Measurements from ENCODE around the gene ARHGAP11A.

The ARHGAP11A gene

DNA sequence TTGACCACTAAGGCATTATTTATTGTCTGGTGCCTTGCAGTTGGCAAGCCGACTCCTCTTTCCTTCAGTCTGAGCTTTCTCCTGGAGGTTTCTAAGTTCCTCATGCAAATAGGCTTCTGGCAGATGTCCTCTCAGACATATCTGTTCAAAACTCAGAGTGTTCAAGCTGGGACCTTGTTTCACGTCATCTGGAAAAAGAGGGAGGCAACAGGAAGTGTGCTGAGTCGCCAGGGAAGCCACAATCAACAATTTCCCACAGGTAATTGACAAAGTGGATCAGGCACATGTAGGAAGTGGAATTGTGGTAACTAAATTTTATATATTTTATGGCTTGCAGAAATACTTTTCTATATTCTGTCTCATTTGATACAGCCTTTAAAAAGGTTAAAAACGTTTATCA, 40.8 kb downstream of the ARHGAP11A start:
- no peak for DNase-seq (ENCODE audit: low spot score)

DNA sequence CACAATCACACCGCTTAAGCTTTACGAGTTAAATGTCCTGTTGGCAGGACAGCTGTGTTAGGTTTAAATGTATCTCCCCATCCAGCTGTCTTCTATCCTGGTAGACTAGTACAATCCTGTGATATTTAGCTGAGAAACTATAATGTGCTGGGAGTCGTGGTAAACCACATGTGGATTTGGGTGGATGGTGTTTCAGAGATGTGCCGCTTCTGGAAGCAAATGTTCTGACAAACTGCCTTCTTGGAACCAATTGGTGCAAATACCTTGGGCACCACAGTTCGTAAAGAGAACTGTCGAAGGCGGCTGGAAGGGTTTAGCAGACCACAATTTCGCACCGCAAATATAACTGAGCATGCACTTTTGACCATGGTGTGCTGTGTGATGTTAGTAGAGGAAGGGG, 41.2 kb downstream of the ARHGAP11A start:
- no peak for DNase-seq (ENCODE audit: low spot score)

DNA sequence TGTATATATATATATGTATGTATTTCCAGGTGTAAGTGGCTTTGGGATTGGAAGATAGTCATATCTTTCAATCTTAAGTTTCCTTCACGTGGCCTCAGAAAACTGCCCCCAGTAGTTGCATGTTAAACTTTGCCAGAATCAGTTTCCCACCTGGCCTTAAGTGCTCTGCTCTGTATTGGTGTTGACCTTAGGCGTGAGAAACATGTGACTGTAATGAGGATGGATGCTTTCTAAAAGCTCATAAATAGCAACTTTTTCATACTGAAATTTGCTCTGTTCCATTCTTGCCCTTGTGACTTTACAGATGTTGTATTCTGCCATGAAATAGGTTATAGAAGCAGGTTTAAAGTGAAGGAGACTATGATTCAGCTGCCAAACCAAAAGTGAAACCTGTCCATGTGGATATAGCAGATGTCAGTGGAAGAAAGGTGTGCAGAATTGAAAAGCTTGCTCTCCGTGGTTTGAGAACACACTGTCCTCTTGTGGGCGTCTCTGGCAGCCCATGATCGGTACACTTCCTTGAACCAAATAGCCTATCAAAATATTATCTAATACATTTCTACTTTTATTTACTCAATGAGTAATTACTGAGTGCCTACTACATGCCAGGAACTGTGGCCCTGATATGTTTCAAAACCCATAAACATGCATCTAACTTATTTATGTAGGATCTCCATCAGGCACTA, 42.0 kb downstream of the ARHGAP11A start:
- DNase-seq (ENCODE audit: low spot score), result no peak

DNA sequence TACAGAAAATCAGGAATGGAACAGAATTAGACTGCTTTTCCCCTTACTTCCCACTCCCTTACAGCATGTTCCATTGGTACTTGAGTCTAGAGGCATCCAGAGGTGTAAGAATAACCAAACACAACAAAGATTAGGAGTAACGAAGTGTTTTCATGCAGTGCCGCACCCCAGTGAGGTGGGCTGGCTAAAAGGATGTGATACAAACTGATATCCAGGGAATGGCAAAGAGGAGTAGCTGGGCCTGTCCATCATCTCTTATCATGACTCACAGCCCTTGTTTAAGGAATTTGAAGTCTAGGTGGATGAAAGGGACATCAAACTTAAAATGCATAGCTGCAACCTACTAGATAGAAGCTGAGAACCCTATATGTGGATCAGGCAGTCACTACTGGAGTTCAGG, 42.6 kb downstream of the ARHGAP11A start:
- no peak for DNase-seq (ENCODE audit: low spot score)

DNA sequence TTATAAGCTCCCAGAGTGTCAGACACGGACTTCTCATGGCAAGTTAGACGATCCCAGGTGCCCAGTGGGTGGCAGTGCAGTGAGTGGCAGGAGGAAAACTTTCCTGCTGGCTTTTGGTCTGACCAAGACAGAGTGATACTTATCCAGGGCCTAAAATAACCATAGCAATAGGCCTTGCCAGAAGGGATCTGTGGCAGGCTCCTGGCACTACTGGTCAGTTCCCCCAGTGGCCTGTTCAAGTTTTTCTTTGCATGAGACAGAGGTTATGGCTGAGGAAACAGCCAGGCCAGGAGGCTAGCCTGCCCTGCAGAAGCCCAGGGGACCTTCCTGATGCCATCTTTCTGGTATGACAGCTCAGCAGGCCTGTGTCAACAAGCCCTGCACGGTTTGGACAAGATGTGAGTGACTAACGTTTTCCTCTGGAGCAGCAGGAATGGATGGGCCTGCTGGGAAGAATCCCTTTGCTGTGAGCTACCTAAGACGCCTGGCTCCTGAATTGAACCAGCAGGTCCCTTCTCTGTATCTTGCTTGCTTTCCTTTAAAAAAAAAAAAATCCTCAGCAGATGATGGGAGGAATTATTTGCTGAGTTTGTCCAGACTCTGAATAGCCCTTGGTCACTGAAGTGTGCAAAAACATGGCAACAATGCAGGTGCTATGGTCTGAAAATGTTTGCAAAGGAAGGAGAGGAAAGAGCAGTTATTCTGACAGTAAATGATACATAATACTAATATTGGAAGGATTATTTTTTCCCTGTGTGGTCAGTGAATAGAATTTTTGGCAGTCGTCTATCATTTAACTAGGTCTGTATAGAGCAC, 44.2 kb downstream of the ARHGAP11A start:
- DNase-seq (ENCODE audit: low spot score), result no peak

DNA sequence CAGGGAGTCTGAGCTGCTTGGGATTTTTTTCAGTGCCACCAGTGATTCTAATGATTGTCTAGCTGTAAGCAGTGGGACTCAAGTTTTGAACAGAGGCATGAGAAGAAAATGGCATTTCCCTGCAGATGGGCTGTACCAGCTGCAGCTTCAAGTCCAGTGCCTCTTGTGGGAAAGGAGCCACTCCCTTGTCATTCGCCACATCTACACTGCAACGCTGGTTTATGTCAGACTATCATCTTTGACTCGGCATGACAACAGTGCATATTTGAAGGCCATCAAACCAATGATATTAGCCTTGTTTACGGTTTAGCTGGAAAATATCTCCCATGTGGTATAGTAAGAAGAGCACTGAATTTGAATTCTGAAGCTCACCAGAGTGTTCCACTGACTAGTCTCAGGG, 48.4 kb downstream of the ARHGAP11A start:
- no peak for DNase-seq (ENCODE audit: low spot score)

DNA sequence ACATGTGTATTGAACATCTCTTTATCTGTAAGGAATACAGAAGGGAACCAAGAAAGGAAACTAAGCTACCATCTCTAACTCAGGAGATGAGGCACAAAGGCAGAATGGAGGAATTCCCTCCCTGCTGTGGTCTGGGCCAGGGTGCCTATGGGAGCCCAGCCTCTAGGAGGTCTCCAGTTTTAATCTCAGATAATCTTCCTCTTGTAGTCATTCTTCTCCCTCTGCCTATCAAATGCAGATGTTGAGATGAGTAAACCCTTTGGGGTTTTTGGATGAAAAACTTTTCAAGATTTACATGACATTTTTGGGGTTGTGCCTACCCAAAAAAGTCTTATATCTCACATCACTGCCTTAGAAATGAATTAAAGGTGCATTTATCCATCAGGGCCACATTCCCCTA, 49.5 kb downstream of the ARHGAP11A start:
- DNase-seq (ENCODE audit: low spot score), result no peak

DNA sequence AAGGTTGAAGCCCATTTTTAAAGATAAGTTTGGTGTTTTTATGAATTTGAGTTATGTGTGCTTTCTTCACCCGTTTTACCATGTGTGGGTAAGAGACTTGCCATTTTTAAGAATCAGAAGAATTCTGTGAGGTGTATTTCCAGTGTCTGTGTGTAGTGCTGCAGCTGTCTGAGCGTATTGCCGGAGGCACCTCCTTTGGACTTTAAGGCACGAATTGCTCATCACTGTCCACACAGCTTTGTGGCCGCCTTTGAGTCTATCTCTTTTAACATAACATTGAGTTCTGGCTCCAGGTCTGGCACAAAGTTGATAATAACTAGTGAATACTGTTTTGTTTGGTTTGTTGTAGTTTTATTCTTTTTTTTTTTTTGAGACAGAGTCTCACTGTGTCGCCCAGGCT, 52.0 kb downstream of the ARHGAP11A start:
- DNase-seq (ENCODE audit: low spot score), result no peak

DNA sequence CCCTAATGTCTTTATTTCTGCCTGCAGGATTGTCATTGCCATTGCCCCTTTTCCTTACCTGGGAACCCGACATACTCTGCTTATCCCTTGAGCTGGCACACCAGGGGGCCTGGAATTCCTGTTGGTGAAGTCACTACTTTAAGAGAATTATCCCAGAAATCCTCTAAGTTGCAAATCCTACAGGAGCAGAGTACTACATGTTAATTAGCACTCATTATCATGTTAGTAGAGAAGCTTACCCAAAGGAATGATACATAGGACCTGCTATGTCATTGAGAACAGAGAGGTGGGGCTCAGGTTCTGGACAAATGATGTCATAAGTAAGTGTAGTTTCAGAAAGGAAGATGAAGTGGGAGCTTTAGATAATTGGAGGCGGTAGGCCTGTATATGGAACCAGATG, 53.6 kb downstream of the ARHGAP11A start:
- DNase-seq (ENCODE audit: low spot score), result no peak

DNA sequence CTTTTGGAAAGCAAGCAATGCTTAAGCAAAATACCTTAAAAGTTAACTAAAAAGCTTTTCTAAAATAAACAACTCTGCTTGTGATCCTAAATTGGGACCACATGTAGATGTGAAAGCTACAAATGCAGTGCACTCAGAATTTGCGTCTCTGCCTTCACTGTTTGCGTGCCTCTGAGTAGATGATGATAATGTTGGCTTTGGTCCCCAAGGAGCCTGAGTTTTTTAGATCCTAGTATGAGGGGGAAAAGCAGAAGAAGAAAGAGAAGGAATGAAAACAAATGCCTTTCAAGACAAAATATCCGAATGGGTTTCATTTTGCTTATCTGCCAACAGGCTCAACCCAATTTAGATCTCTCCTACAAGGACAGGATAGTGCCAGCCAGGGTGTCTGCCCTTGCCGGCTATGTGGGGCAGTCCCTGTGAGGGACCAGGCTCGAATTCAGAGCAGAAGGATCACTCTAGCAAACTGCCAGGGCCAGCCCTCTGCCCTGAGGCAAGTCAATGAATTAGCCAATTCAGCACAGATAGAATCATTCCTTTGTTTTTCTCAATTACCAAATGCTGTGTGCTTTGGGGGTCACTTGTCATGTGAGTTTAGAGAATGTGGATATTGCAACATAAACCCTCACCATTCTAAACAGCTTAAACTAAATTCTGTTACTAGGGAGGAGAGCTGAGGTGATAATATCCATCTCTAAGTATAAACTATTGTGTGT, 54.8 kb downstream of the ARHGAP11A start:
- no peak for DNase-seq (ENCODE audit: low spot score)

DNA sequence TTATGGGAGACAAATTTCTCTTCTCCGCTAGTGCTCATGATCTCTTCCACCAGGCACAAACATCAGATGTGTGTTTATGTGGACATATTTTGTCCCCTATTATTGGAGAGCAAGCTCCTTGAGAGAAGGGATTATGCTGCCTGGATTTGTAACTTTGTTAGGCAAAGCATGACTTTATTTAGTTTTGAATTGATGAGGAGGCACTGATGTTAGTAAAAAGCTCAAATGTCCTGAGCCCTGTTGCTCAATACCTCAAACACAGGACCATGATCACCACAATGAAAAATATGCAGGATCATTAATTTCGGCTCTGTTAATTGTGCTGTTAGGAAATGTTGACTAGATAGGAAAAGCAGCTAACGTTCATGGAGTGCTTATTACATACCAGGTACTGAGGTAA, 55.3 kb downstream of the ARHGAP11A start:
- DNase-seq (ENCODE audit: low spot score), result no peak

DNA sequence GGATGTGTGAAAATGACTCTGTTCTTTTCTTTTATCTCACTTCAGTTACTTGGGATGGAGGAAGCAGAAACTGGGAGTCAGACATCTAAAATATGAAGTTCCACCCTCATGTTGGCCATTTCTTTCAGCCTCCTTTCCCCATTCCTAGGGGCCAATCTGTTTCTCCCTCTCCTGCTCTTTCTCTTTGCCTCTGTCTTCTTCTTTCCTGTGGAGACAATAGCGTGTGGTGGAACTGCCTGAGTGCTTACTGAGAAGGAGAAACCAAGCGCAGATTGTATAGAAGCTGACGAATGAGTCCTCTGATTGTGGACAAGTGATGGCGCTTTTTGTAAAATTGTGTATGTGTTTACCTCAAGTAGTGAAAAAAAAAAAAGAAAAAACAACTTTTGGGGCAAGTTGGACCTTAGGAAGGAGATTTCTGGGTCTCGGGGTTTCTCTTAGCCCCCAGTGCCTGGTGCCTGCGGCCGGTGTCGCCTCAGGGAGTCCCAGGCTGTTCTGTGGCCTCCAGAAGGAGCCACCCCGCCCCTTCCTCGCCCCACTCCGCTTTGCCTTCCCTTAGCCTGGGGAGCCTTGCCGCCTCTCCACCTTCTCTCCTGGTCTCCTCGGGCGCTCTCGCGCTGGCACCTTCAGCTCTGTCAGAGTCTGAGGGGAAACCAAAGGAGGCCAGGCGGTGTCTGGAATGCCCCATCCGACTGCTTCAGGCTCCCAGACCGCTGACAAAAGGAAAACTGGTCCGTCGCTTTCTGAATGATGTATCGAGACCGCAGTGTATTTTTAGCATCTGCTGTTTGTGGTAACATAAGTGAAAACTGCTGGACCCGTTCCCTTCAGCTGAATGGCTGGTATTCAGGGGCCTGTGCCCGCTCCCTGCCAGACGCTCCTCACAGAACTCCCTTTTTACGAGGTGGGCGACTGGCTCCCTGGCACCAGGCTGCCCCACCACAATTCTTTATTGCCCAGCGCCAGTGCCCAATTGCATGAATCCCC, 56.3 kb downstream of the ARHGAP11A start:
- DNase-seq (ENCODE audit: low spot score), result no peak

DNA sequence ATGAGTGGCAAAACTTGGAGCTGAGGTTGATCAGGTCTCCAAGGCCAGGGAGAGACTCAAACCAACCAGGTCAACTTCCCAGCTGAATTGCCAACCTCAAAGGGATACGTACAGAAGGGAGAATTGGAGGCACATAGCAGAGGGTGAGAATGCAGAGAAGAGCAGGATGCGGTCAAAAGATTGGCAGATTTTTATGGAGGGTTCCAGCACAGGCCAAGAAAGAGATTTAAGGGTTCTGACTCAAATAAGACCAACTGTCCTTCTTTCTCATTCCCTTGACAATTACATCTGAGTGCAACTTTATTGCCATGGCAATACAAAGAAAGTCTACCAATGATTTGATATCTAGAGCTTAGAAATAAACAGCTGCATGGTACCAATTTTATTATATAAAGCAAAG, 59.4 kb downstream of the ARHGAP11A start:
- no peak for DNase-seq (ENCODE audit: low spot score)

DNA sequence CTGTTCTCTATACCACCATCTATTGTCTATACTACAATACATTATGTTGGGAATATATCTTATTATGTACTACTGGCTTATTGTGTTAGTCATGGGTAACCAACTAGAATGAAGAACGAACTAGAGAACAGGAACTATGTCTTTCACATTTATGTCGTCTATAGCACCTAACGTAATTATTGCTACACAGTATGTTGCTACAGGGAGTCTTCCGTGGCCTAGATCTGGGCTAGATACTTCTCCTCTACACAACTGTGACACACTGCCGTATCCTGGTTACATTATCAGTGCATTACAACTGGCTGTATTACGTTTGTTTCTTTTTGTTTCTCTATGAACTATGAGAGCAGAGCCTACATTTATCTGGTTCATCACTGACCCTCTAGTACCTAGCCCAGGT, 60.2 kb downstream of the ARHGAP11A start:
- DNase-seq (ENCODE audit: low spot score), result no peak

DNA sequence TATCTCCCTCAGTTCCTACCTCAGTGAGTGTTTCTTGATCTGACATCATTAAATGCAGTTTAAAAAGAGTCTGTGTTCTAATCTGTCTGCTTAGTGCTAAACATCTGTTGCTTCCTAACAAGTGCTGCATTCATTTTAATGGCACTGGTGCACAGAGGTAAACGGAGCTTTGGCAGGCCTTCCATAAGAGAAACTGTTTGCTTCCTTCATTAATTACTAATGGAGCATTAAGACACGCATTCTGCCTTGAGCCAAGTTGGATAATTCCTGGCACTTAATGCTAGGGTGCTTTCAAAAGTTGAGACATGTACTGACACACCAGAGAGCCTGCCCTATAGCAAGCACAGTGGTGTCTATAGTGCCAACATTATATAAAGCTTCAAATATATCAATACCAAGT, 60.9 kb downstream of the ARHGAP11A start:
- no peak for DNase-seq (ENCODE audit: low spot score)

DNA sequence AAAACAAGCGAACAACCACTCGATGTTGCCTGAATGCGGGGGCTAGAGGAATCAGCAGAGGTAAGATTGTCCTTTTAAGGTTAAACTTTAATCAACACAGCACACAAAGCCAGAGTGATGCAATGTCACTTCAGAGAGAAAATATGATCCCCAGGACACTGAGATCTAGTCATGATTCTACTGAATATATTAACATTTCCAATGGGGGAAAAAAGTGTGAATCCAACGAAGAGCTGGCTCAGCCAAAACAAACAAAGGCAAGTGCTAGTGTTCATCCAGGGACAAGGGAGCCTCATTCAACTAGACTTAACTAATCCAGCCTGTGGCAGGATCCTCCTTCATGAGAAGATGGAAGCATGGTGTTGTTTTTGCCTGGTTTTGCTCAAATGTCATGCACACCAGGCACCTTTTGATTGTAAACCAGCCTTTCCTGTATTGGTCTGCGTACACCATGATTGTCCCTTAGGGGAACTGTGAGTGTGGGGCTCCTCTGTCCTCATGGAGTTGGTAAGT, 62.0 kb downstream of the ARHGAP11A start:
- DNase-seq (ENCODE audit: low spot score), result no peak

DNA sequence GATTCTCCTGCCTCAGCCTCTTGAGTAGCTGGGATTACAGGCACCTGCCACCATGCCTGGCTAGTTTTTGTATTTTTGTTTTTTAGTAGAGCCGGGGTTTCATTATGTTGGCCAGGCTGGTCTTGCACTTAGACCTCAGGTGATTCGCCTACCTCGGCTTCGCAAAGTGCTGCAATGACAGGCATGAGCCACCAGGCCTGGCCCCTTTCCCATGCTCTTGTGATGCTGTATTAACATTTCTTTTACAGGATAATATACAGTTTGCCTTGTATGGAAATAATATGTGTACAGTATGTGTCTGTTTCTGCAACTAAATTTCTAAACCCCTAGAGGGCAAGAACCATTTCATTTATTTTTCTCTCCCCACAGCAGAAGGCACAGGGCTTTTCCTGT, 64.0 kb downstream of the ARHGAP11A start:
- DNase-seq (ENCODE audit: low spot score), result no peak

DNA sequence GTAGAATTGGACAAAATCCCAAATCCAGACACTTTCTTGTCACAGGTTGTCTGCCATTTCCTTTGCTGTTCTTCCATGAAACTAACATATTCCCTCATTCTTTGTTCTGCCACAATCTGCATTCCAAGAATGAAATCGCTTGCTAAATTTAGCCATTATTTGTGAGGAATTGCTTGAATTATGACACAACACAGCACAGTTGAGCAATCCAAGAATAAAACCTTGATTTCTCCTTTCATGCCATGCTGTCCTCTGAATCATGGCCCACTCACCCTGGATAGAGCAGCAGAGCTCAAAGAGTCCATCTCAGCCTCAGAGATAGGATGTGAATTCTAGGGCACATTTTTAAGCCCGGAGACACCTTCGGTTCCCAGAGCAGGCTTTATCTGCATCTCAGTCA, 67.3 kb downstream of the ARHGAP11A start:
- DNase-seq (ENCODE audit: low spot score), result no peak

DNA sequence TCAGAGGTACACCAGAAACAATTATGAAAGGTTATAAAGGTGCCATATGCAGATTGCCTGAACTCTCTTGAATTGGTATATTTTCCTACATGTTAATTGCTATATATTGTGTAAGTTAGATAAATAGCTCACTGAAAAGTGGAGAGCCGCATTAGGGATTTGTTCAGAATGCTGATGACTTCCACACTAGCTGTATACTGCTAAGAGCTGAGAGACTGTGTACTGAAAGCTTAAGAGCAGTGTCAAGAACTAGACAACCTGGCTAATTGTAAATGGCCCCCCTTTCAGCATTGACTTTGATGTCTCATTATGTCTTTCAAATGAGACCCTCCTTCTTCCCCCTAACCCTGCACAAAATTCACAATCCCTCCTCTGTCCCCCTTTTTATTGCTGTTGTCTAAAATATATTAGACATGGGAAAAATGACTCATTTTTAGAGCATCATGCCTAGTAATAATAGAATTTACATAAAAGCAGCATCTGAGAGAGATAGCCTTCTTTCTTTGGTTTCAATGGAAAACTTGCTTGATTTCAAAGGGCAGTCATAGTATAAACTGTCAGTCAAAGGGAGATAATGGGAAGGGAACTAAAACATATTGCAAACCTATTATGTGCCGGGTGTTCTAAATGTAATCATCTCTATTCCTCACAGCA, 67.8 kb downstream of the ARHGAP11A start:
- no peak for DNase-seq (ENCODE audit: low spot score)

DNA sequence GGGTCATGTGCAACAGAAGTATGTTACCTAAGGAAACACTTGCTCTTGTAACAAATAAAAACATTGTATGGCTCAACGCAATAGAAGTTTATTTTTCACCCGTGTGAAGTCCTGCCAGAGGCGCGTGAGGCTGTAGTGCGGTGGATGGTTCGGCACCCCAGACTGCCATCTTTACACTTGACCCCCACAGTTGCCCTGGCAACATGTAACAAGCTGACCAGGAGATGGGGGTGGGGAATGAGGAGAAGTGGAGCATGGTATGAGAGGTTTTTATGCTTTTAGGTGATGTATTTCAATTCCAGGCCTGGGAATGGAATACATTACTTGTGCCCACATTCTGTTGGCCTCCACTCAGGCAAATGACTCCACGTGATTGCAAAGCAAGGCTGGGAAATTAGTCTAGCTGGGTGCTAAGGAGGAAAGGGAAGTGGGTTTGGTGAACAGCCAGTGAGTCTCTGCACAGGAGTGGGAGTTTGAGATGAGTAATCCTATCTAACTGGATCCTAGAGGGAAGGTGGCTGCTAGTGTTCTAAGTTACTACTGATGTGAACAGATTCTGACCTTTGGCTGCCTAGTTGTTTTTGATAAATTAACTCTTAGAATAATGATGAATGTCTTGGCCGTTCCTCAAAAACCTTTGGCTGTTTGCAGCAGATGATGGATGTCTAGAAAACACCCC, 68.7 kb downstream of the ARHGAP11A start:
- no peak for DNase-seq (ENCODE audit: low spot score)

DNA sequence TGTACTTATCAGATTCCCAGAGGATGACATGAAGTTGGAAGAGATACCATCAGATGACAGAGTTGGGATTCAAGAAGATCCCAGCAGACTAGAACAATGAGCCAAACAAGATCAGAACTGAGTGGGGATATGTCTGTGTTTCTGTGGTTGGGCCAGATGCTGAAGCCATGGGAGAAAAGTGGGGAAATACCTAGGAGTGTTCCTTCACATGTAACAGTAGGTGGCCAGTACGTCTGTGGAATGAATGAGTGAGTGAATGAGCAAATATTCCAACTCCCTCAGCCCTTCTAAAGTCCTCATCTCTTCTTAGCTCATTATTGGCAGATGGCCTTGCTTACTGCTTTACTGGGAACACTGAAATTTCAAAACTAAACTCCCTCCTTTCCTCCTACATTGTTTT, 70.3 kb downstream of the ARHGAP11A start:
- no peak for DNase-seq (ENCODE audit: low spot score)

Measured in D341Med (cell line).